Endothelial cell of umbilical vein (primary cell): ENCODE results near the gene RUBCN.

Source experiments
- CTCF ChIP-seq, 2 donors: IDR thresholded peaks; 1 replicate in 1 of 2; 2 replicates in 1 of 2; pipeline ENCODE4 v1.5.1; 2011; ENCODE audit warnings: low read length in 2 of 2, mild to moderate bottlenecking in 2 of 2, moderate library complexity in 2 of 2, control low read depth in 1 of 2, inconsistent platforms in 1 of 2, low read depth in 1 of 2; ENCODE audit not compliant: insufficient read depth in 1 of 2; ENCODE audit errors: extremely low read depth in 1 of 2
- EZH2 ChIP-seq: IDR thresholded peaks from 2 replicates; pipeline ENCODE4 v1.6.1; 2012; ENCODE audit warnings: borderline replicate concordance, low read depth, mild to moderate bottlenecking, moderate library complexity, low read length, inconsistent platforms; ENCODE audit not compliant: severe bottlenecking
- JUN ChIP-seq: IDR thresholded peaks from 2 replicates; pipeline ENCODE4 v1.6.1; 2011; ENCODE audit warnings: borderline replicate concordance, low read depth; ENCODE audit not compliant: insufficient read length, insufficient read depth
- MAX ChIP-seq: IDR thresholded peaks from 2 replicates; pipeline ENCODE4 v1.6.1; 2011; ENCODE audit not compliant: insufficient read depth, insufficient read length
- POLR2A ChIP-seq: IDR thresholded peaks from 2 replicates; pipeline ENCODE4 v1.6.1; 2012; ENCODE audit warnings: low read depth, mild to moderate bottlenecking, control low read depth, low read length

GRCh38 chr3:197733042-197733441, 3.7 kb downstream of the RUBCN start:
- TF ChIP-seq CTCF (IDR thresholded peaks at IDR 0.05; ENCODE audit: extremely low read depth in 1 of 2, insufficient read depth in 1 of 2, low read depth in 1 of 2, low read length in 2 of 2) = no peak
- no peak for TF ChIP-seq POLR2A
- TF ChIP-seq JUN = no peak
- TF ChIP-seq EZH2 = no peak
- no peak for TF ChIP-seq MAX
